HEK293 (cell line): Measurements from ENCODE around the gene MZT2B.
A peak's percentile ranks its signal among the peaks of the same experiment; 100 is the strongest.
"Not testable (repeated sequence)": the region's sequence is repeated elsewhere in the genome, so short reads cannot be mapped to it uniquely, and the experiment has no call there.

ENCODE experiments used
- CTCF ChIA-PET: fragments of 350-600 bp; formaldehyde crosslinking; extraction: SDS; loops from one replicate; lab custom pipeline; 2021; ENCODE audit warnings: antibody characterized with exemption; lab: Yijun Ruan, JAX
- POLR2A ChIA-PET: fragments of 300-600 bp; formaldehyde crosslinking; extraction: SDS; loops from one replicate; lab custom pipeline; 2020; ENCODE audit warnings: antibody characterized with exemption, inconsistent platforms; lab: Yijun Ruan, JAX
- H3K27ac ChIP-seq: fragments of 200-500 bp; sonication (Bioruptor generic); 2 replicates; pipeline ENCODE4 v1.5.1; 2014; ENCODE audit warnings: low read depth, low read length, control low read depth, inconsistent platforms; ENCODE audit errors: extremely low read depth
- H3K36me3 ChIP-seq, 2 experiments: fragments of 200-500 bp in 1 of 2; sonication (Bioruptor generic) in 1 of 2; 1 replicate in 1 of 2; 2 replicates in 1 of 2; pipeline ENCODE4 v1.5.1; 2014 to 2017; ENCODE audit warnings: inconsistent platforms in 2 of 2, low read length in 2 of 2; ENCODE audit not compliant: control insufficient read depth in 2 of 2, insufficient read depth in 1 of 2
- H3K4me1 ChIP-seq: fragments of 200-500 bp; sonication (Bioruptor generic); 2 replicates; pipeline ENCODE4 v1.5.1; 2014; ENCODE audit warnings: mild to moderate bottlenecking, low read length, inconsistent platforms; ENCODE audit not compliant: control insufficient read depth, insufficient read depth
- H3K4me3 ChIP-seq: 2 replicates; pipeline ENCODE4 v1.5.1; 2011; ENCODE audit warnings: low read depth, mild to moderate bottlenecking, control low read depth, low read length, moderate library complexity
- H3K9me3 ChIP-seq: fragments of 200-500 bp; sonication (Bioruptor generic); 2 replicates; pipeline ENCODE4 v1.5.1; 2014; ENCODE audit warnings: low read depth, low read length, inconsistent platforms; ENCODE audit not compliant: control insufficient read depth, insufficient read depth
- GLIS2 ChIP-seq: fragments of 450-650 bp; formaldehyde crosslinking; IDR thresholded peaks from 2 replicates; pipeline ENCODE4 v1.5.1; 2016; ENCODE audit warnings: missing biosample characterization, missing genetic modification characterization
- MZF1 ChIP-seq: fragments of 450-650 bp; formaldehyde crosslinking; IDR thresholded peaks from 2 replicates; pipeline ENCODE4 v1.5.1; 2017; ENCODE audit warnings: missing biosample characterization, missing genetic modification characterization, borderline replicate concordance
- OVOL3 ChIP-seq: fragments of 450-650 bp; formaldehyde crosslinking; IDR thresholded peaks from 2 replicates; pipeline ENCODE4 v1.5.1; 2016; ENCODE audit warnings: missing biosample characterization, missing genetic modification characterization
- REPIN1 ChIP-seq: fragments of 450-650 bp; formaldehyde crosslinking; IDR thresholded peaks from 2 replicates; pipeline ENCODE4 v1.5.1; 2017; ENCODE audit warnings: missing biosample characterization, missing genetic modification characterization, low read depth
- SP3 ChIP-seq: fragments of 450-650 bp; formaldehyde crosslinking; IDR thresholded peaks from 2 replicates; pipeline ENCODE4 v1.5.1; 2016; ENCODE audit warnings: missing biosample characterization, missing genetic modification characterization
- ZBTB48 ChIP-seq: fragments of 450-650 bp; formaldehyde crosslinking; IDR thresholded peaks from 2 replicates; pipeline ENCODE4 v1.5.1; 2016; ENCODE audit warnings: missing biosample characterization, missing genetic modification characterization
- ZFP3 ChIP-seq: fragments of 450-650 bp; formaldehyde crosslinking; IDR thresholded peaks from 2 replicates; pipeline ENCODE4 v1.5.1; 2016; ENCODE audit warnings: low read depth, missing biosample characterization, missing genetic modification characterization
- ZNF121 ChIP-seq: fragments of 450-650 bp; formaldehyde crosslinking; IDR thresholded peaks from 2 replicates; pipeline ENCODE4 v1.5.1; 2016; ENCODE audit warnings: missing biosample characterization, missing genetic modification characterization
- ZNF169 ChIP-seq: fragments of 450-650 bp; formaldehyde crosslinking; IDR thresholded peaks from 2 replicates; pipeline ENCODE4 v1.5.1; 2016; ENCODE audit warnings: missing biosample characterization, missing genetic modification characterization
- ZNF19 ChIP-seq: fragments of 450-650 bp; formaldehyde crosslinking; IDR thresholded peaks from 2 replicates; pipeline ENCODE4; 2016; ENCODE audit warnings: missing biosample characterization, missing genetic modification characterization, low read depth
- ZNF2 ChIP-seq: fragments of 450-650 bp; formaldehyde crosslinking; IDR thresholded peaks from 2 replicates; pipeline ENCODE4 v1.5.1; 2016; ENCODE audit warnings: missing biosample characterization, missing genetic modification characterization
- ZNF202 ChIP-seq: fragments of 450-650 bp; formaldehyde crosslinking; IDR thresholded peaks from 2 replicates; pipeline ENCODE4 v1.5.1; 2016; ENCODE audit warnings: missing biosample characterization, missing genetic modification characterization, borderline replicate concordance
- ZNF292 ChIP-seq: fragments of 450-650 bp; formaldehyde crosslinking; IDR thresholded peaks from 2 replicates; pipeline ENCODE4 v1.5.1; 2016; ENCODE audit warnings: low read depth, missing biosample characterization, missing genetic modification characterization, borderline replicate concordance
- ZNF513 ChIP-seq: fragments of 450-650 bp; IDR thresholded peaks from 2 replicates; pipeline ENCODE4 v1.5.1; 2018; ENCODE audit warnings: missing biosample characterization, missing genetic modification characterization
- ZNF518A ChIP-seq: fragments of 450-650 bp; formaldehyde crosslinking; conservative IDR thresholded peaks from 2 replicates; pipeline ENCODE4 v1.5.1; 2016; ENCODE audit warnings: low read depth, missing biosample characterization, missing genetic modification characterization
- ZNF549 ChIP-seq: fragments of 450-650 bp; IDR thresholded peaks from 2 replicates; pipeline ENCODE4 v1.5.1; 2018; ENCODE audit warnings: missing biosample characterization, missing genetic modification characterization, mild to moderate bottlenecking, inconsistent platforms, moderate library complexity
- TF ChIP-seq, protein P1 (sequence below): fragments of 450-650 bp; formaldehyde crosslinking; IDR thresholded peaks from 2 replicates; pipeline ENCODE4 v1.5.1; 2016; ENCODE audit warnings: missing biosample characterization, missing genetic modification characterization, borderline replicate concordance

Gene MZT2B

DNA sequence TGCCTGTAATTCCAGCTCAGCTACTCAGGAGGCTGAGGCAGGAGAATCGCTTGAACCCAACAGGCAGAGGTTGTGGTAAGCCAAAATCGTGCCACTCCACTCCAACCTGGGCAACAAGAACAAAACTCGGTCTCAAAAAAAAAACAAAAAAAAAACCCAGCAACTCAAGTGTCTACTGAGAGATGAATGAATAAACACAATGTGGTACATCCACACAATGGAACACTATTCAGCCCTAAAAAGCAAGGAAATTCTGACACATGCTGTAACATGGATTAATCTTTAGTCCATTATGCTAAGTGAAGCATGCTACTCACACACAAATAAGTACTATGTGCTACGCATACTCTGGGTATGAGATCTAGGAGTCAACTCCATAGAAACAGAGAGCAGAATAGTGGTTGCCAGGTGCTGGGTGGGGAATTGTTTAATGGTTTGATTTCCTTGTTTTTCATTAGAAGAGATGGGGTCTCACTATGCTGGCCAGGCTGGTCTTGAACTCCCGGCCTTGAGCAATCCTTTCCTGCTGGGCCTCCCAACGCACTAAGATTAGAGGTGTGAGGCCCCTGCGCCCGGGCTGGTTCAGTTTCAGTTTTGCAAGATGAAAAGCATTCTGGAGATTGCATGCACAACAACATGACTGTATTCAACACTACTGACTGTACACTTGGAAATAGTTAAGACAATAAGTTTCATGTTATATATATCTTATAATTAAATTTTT, 16.6 kb upstream of the MZT2B start (continued):
- no peak for TF ChIP-seq ZNF518A
- TF ChIP-seq ZNF19 (tag by site-specific recombination), result no peak
- TF ChIP-seq OVOL3 (tag by site-specific recombination), result no peak
- 0 out of 2 replicates have a peak, but pooled peaks have one; percentile 13 for TF ChIP-seq ZNF121

- CTCF ChIA-PET, H3K27ac ChIP-seq, H3K4me1 ChIP-seq, POLR2A ChIA-PET, H3K4me3 ChIP-seq, H3K9me3 ChIP-seq: not testable (repeated sequence)
- peaks cover 42 to 92% of the 10 kb centered on the region in 2 experiments; a peak in 2 of 3 replicates for H3K36me3 ChIP-seq
Observed at GRCh38 chr2:130166611-130167010, 15.5 kb upstream of the MZT2B start.

- H3K4me1 ChIP-seq, H3K9me3 ChIP-seq, CTCF ChIA-PET, POLR2A ChIA-PET, H3K27ac ChIP-seq, H3K4me3 ChIP-seq: not testable (repeated sequence)
- H3K36me3 ChIP-seq, result peaks cover 40 to 94% of the 10 kb centered on the region in 2 experiments; a peak in 2 of 3 replicates
Observed at GRCh38 chr2:130169163-130169562, 12.9 kb upstream of the MZT2B start.

GRCh38 chr2:130169896-130170295, 12.2 kb upstream of the MZT2B start:
- no peaks in the 10 kb centered on the region for H3K9me3 ChIP-seq
- H3K27ac ChIP-seq, result no peak overlapping the region
- ChIA-PET CTCF (no interaction called here), POLR2A (interaction anchor here (1.5 kb wide), 1 partner anchor 10 kb away, joined by 4 read pairs; no protein-coding TSS in a partner anchor)
- H3K36me3 ChIP-seq, result peaks cover 39 to 94% of the 10 kb centered on the region in 2 experiments; a peak in 2 of 3 replicates
- no peaks in the 10 kb centered on the region for H3K4me1 ChIP-seq
- no peak overlapping the region for H3K4me3 ChIP-seq
- no peak for TF ChIP-seq ZNF169 (tag by site-specific recombination)
- TF ChIP-seq ZNF2 (tag by site-specific recombination), result no peak
- TF ChIP-seq ZNF549 (tag by site-specific recombination), result no peak
- TF ChIP-seq ZNF292 (tag by site-specific recombination), result no peak
- TF ChIP-seq, protein P1, sequence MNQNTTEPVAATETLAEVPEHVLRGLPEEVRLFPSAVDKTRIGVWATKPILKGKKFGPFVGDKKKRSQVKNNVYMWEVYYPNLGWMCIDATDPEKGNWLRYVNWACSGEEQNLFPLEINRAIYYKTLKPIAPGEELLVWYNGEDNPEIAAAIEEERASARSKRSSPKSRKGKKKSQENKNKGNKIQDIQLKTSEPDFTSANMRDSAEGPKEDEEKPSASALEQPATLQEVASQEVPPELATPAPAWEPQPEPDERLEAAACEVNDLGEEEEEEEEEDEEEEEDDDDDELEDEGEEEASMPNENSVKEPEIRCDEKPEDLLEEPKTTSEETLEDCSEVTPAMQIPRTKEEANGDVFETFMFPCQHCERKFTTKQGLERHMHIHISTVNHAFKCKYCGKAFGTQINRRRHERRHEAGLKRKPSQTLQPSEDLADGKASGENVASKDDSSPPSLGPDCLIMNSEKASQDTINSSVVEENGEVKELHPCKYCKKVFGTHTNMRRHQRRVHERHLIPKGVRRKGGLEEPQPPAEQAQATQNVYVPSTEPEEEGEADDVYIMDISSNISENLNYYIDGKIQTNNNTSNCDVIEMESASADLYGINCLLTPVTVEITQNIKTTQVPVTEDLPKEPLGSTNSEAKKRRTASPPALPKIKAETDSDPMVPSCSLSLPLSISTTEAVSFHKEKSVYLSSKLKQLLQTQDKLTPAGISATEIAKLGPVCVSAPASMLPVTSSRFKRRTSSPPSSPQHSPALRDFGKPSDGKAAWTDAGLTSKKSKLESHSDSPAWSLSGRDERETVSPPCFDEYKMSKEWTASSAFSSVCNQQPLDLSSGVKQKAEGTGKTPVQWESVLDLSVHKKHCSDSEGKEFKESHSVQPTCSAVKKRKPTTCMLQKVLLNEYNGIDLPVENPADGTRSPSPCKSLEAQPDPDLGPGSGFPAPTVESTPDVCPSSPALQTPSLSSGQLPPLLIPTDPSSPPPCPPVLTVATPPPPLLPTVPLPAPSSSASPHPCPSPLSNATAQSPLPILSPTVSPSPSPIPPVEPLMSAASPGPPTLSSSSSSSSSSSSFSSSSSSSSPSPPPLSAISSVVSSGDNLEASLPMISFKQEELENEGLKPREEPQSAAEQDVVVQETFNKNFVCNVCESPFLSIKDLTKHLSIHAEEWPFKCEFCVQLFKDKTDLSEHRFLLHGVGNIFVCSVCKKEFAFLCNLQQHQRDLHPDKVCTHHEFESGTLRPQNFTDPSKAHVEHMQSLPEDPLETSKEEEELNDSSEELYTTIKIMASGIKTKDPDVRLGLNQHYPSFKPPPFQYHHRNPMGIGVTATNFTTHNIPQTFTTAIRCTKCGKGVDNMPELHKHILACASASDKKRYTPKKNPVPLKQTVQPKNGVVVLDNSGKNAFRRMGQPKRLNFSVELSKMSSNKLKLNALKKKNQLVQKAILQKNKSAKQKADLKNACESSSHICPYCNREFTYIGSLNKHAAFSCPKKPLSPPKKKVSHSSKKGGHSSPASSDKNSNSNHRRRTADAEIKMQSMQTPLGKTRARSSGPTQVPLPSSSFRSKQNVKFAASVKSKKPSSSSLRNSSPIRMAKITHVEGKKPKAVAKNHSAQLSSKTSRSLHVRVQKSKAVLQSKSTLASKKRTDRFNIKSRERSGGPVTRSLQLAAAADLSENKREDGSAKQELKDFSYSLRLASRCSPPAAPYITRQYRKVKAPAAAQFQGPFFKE (tag by site-specific recombination), result no peak
- no peak for TF ChIP-seq MZF1 (tag by site-specific recombination)
- no peak for TF ChIP-seq GLIS2 (tag by site-specific recombination)
- no peak for TF ChIP-seq ZFP3 (tag by site-specific recombination)
- TF ChIP-seq REPIN1 (tag by site-specific recombination), result no peak
- no peak for TF ChIP-seq ZNF202 (tag by site-specific recombination)
- TF ChIP-seq ZNF513 (tag by site-specific recombination), result no peak
- TF ChIP-seq SP3, result no peak
- TF ChIP-seq ZBTB48 (tag by site-specific recombination), result no peak
